Measurements from ENCODE around the gene NR1I3. TPM values are rescaled to one million over a fixed set of nuclear protein-coding genes. Genes with fewer than 3 reads are reported as not detected.
"Not testable (repeated sequence)": the region's sequence is repeated elsewhere in the genome, so short reads cannot be mapped to it uniquely, and the experiment has no call there.

Gene NR1I3
- total and polyA plus RNA-seq, 2 donors from 2014 or later: 19.6 TPM; not detected in 1

DNA sequence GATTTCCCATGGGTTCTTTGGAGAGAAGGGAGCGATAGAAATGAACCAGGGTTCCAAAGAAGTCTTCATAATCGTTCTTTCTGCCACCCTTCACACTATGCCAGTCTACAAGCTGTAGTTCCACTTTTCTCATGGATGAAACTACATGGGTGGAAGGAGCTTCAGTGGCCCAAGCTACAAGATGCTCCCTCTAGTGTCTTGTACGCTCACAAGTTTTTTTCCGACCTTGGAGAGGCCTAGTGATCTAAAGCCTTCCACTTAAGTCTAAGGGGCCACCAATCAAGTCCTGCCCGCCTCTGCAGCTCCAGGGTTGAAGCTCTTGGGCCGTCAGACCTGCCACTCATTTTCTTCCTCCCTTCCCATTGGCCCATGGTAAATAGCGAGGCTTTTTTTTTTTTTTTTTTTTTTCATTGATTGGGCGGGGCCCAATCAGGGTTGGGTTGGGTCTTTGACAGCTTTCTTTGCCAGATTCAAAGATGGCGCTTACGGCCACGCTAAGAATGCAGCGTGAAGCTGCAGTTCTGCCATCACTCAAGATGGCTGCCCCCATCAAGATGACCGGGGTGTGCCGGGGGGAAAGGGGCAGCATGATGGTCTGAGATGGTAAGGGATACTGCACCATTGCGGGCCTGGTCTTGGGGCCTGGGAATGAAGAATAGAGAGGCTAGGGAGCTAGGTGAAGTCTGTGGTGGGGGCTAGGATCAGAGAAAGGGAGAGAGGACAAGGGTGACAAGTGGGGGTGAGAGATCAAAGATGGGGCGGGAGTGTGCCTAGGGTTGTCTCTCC is 12.3 kb downstream of the NR1I3 start, which contains the start of gene TOMM40L:
Gene TOMM40L (plus strand): TSS at position 527 of the 786 bp plus-strand sequence. CDS start 430 bp downstream, outside the sequence.
- Histone ChIP-seq H3K27ac (ENCODE audit: low read depth in 2 of 2, low read length in 2 of 2) (peak within 1 kb of the TSS; percentile 36 to 45), H3K36me3 (ENCODE audit: control insufficient read depth in 2 of 3, insufficient read depth in 3 of 3, low read length in 3 of 3) (peaks cover 3 to 15% (median 13%) of the 10 kb centered on the region in 3 donors), H3K4me3 (ENCODE audit: low read length in 3 of 3) (peak within 1 kb of the TSS; percentile 82 to 96 (median 95)), H3K4me1 (ENCODE audit: control insufficient read depth in 2 of 3, insufficient read depth in 2 of 3, low read depth in 1 of 3, low read length in 3 of 3) (peaks cover 2 to 17% (median 8%) of the 10 kb centered on the region in 3 donors), H3K9me3 (ENCODE audit: control insufficient read depth in 2 of 3, insufficient read depth in 1 of 3, low read length in 3 of 3) (no peaks in the 10 kb centered on the region), H3K9ac (ENCODE audit: low read length in 3 of 3) (peak within 1 kb of the TSS; percentile 75 to 86 (median 80)), H3K27me3 (ENCODE audit: control insufficient read depth, insufficient read depth, low read length) (no peaks in the 10 kb centered on the region)
- FAIRE-seq (peak; percentile 99), DNase-seq (peak; percentile 92 to 99 (median 95))
- TF ChIP-seq, protein P1, sequence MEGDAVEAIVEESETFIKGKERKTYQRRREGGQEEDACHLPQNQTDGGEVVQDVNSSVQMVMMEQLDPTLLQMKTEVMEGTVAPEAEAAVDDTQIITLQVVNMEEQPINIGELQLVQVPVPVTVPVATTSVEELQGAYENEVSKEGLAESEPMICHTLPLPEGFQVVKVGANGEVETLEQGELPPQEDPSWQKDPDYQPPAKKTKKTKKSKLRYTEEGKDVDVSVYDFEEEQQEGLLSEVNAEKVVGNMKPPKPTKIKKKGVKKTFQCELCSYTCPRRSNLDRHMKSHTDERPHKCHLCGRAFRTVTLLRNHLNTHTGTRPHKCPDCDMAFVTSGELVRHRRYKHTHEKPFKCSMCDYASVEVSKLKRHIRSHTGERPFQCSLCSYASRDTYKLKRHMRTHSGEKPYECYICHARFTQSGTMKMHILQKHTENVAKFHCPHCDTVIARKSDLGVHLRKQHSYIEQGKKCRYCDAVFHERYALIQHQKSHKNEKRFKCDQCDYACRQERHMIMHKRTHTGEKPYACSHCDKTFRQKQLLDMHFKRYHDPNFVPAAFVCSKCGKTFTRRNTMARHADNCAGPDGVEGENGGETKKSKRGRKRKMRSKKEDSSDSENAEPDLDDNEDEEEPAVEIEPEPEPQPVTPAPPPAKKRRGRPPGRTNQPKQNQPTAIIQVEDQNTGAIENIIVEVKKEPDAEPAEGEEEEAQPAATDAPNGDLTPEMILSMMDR (IDR thresholded peaks at IDR 0.05; ENCODE audit: borderline replicate concordance, extremely low read depth, insufficient read depth): peak; percentile 45
- intact Hi-C loops (cut with DNase I): no loop called here

DNA sequence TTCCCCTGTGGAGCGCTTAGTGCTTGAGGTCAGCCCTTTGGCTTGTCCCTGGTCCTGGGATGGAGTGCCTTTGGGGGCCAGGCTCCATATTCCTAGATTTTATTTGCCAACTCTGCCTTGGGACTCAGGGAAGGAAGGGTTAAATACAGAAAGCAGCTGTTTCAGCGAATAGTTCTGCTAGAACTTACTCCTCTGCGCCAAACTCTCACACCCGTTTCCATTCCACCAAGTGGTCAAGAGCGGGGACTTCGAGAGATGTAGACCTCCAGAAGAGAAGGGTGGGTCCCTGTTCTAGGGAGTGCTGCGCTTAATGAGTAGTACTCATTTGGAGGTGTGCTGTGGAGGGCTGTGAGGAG is 12.8 kb downstream of the NR1I3 start:
- H3K4me1 ChIP-seq (ENCODE audit: control insufficient read depth in 2 of 3, insufficient read depth in 2 of 3, low read depth in 1 of 3, low read length in 3 of 3): peaks cover 2 to 17% (median 8%) of the 10 kb centered on the region in 3 donors
- DNase-seq (peak in 2 of 5 donors; percentile 8 to 40), FAIRE-seq (no peak)
- H3K36me3 ChIP-seq (ENCODE audit: control insufficient read depth in 2 of 3, insufficient read depth in 3 of 3, low read length in 3 of 3): peaks cover 3 to 15% (median 9%) of the 10 kb centered on the region in 3 donors
- intact Hi-C loops (cut with DNase I): no loop called here
- H3K9ac ChIP-seq (ENCODE audit: low read length in 3 of 3): no peak overlapping the region
- no peak overlapping the region for H3K4me3 ChIP-seq (ENCODE audit: low read length in 3 of 3)
- H3K27ac ChIP-seq (ENCODE audit: low read depth in 2 of 2, low read length in 2 of 2): peak overlapping the region in 1 of 2 donors; percentile 11
- no peaks in the 10 kb centered on the region for H3K27me3 ChIP-seq (ENCODE audit: control insufficient read depth, insufficient read depth, low read length)
- H3K9me3 ChIP-seq (ENCODE audit: control insufficient read depth in 2 of 3, insufficient read depth in 1 of 3, low read length in 3 of 3): no peaks in the 10 kb centered on the region
- TF ChIP-seq, protein P1 (IDR thresholded peaks at IDR 0.05; ENCODE audit: borderline replicate concordance, extremely low read depth, insufficient read depth): no peak

DNA sequence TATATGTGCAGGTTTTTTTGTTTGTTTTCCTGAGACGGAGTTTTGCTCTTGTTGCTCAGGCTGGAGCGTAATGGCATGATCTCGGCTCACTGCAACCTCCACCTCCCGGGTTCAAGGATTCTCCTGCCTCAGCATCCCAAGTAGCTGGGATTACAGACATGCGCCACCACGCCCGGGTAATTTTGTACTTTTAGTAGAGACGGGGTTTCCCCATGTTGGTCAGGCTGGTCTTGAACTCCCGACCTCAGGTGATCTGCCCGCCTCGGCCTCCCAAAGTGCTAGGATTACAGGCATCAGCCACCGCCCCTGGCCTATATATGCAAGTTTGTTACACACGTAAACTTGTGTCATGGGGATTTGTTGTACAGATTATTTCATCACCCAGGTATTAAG is 13.3 kb downstream of the NR1I3 start:
- H3K9me3 ChIP-seq (ENCODE audit: control insufficient read depth in 2 of 3, insufficient read depth in 1 of 3, low read length in 3 of 3); H3K27ac ChIP-seq (ENCODE audit: low read depth in 2 of 2, low read length in 2 of 2); FAIRE-seq; H3K9ac ChIP-seq (ENCODE audit: low read length in 3 of 3); H3K4me3 ChIP-seq (ENCODE audit: low read length in 3 of 3); DNase-seq; H3K27me3 ChIP-seq (ENCODE audit: control insufficient read depth, insufficient read depth, low read length); intact Hi-C loops (cut with DNase I): not testable (repeated sequence)
- Histone ChIP-seq H3K36me3 (ENCODE audit: control insufficient read depth in 2 of 3, insufficient read depth in 3 of 3, low read length in 3 of 3) (peaks cover 3 to 14% (median 9%) of the 10 kb centered on the region in 3 donors), H3K4me1 (ENCODE audit: control insufficient read depth in 2 of 3, insufficient read depth in 2 of 3, low read depth in 1 of 3, low read length in 3 of 3) (peaks cover 2 to 17% (median 11%) of the 10 kb centered on the region in 3 donors)
